AG10803 (cell line): ENCODE measurements around the gene FBF1.
"Not testable (repeated sequence)": the region's sequence is repeated elsewhere in the genome, so short reads cannot be mapped to it uniquely, and the experiment has no call there.

Experiments used
- DNase-seq: peaks from one replicate; pipeline ENCODE4 v3.0.0; 2010; ENCODE audit warnings: low read depth
- H3K4me3 ChIP-seq: 2 replicates; pipeline ENCODE4 v1.5.1; 2011; ENCODE audit warnings: mild to moderate bottlenecking, low read length, control low read depth
- TF ChIP-seq, protein P1 (sequence below): conservative IDR thresholded peaks from 2 replicates; pipeline ENCODE4 v1.5.1; 2011; ENCODE audit warnings: mild to moderate bottlenecking, low read length, control low read depth, inconsistent platforms

The FBF1 gene

DNA sequence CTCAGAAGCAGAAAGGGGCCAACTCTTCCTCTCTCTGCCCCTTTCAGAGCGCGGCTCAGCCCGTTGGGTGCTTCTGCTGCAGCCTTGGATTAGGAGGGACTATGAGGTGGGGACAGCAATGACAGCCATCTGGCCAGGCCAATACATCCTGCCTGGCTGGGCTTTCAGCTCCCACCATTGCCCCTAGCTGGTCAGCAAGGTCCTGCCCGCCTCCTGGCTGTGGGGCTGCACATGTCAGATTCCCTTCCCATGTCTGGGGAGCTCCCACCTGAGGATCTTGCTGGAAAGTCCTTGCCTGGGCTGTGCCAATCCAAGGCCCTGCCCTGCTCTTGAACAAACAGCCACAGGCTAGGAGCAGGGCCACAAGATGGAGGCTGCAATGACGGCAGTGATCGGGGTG, 52.4 kb downstream of the FBF1 start:
- DNase-seq, result no peak
- no peak overlapping the region for H3K4me3 ChIP-seq
- TF ChIP-seq, protein P1, sequence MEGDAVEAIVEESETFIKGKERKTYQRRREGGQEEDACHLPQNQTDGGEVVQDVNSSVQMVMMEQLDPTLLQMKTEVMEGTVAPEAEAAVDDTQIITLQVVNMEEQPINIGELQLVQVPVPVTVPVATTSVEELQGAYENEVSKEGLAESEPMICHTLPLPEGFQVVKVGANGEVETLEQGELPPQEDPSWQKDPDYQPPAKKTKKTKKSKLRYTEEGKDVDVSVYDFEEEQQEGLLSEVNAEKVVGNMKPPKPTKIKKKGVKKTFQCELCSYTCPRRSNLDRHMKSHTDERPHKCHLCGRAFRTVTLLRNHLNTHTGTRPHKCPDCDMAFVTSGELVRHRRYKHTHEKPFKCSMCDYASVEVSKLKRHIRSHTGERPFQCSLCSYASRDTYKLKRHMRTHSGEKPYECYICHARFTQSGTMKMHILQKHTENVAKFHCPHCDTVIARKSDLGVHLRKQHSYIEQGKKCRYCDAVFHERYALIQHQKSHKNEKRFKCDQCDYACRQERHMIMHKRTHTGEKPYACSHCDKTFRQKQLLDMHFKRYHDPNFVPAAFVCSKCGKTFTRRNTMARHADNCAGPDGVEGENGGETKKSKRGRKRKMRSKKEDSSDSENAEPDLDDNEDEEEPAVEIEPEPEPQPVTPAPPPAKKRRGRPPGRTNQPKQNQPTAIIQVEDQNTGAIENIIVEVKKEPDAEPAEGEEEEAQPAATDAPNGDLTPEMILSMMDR, result no peak

DNA sequence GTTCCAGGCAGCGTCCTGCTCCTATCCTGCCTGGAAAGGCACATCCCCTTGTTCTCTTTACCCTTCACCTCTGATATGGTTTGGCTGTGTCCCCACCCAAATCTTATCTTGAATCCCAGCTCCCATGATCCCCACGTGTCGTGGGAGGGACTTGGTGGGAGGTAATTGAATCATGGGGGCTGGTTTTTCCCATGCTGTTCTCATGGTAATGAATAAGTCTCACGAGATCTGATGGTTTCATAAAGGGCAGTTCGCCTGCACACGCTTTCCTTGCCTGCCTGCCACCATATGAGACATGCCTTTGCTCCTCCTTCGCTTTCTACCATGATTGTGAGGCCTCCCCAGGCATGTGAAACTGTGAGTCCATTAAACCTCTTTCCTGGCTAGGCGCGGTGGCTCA, 55.0 kb downstream of the FBF1 start:
- not testable (repeated sequence) for DNase-seq, H3K4me3 ChIP-seq

DNA sequence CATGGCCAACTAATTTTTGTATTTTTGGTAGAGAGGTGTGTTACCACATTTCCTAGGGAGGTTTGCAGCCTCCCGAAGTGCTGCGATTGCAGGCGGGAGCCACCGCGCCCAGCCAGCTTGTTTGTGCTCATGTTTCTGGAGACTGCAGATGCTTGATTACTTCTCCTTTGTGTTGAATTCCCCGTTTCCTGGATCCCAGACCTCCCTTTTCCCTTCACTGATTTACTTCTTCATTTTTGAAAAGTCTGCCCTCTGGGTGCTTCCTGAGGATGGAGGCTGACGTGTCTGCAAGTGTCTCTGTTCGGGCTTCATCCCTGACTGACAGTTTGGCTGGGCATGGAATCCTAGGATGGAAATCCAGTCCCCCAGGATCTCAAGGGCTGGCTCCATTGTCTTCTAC, 55.4 kb downstream of the FBF1 start:
- DNase-seq, result no peak
- no peak overlapping the region for H3K4me3 ChIP-seq
- TF ChIP-seq, protein P1, result no peak

DNA sequence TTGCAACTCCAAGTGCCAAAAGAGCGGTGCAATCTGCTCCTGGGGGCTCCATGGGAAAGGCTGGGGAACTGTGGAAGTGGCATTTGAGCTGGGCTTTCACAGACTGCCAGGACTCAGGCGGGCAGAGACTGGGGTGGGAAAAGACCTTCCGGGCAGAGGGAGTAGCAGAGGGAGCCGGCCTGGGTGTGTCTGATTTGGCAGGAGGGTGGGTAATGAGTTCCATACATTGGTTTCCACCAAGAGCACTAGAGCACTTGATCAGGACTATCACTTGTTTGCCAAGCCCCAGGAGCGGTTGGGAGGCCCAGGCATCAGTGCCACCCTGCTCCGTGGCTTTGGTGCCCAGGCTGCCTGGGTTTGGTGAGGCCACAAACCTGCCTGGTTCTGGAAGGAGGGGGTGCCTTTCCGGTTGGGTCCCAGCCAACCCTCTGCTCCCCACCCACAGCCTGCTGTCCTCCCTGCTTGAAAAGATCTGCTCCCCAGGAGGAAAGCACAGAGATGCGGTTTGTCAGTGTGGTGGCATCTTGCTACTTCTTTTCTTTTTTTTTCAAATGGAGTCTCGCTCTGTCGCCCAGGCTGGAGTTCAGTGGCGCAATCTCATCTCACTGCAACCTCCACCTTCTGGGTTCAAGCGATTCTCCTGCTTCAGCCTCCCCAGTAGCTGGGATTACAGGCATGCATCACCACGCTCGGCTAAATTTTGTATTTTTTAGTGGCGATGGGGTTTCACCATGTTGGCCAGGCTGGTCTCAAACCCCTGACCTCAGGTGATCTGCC, 59.0 kb downstream of the FBF1 start:
- TF ChIP-seq, protein P1, result no peak
- DNase-seq, result no peak
- no peak overlapping the region for H3K4me3 ChIP-seq

DNA sequence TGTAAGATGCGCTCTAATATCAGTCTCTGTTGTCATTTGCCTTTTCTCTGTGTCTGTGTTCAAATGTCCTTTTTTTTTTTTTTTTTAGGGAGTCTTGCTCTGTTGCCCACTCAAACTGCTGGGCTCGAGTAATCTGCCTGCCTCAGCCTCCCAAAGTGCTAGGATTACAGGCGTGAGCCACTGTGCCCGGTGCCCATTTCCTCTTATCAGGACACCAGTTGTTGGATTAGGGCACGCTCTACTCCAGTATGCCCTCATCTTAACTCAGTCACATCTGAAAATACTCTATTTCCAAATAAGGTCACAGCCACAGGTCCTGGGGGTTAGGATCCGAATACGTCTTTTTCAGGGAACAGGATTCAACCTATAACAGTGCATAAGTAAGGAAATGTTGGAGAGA, 60.6 kb downstream of the FBF1 start:
- DNase-seq, result no peak
- H3K4me3 ChIP-seq, result no peak overlapping the region
- TF ChIP-seq, protein P1, result no peak

DNA sequence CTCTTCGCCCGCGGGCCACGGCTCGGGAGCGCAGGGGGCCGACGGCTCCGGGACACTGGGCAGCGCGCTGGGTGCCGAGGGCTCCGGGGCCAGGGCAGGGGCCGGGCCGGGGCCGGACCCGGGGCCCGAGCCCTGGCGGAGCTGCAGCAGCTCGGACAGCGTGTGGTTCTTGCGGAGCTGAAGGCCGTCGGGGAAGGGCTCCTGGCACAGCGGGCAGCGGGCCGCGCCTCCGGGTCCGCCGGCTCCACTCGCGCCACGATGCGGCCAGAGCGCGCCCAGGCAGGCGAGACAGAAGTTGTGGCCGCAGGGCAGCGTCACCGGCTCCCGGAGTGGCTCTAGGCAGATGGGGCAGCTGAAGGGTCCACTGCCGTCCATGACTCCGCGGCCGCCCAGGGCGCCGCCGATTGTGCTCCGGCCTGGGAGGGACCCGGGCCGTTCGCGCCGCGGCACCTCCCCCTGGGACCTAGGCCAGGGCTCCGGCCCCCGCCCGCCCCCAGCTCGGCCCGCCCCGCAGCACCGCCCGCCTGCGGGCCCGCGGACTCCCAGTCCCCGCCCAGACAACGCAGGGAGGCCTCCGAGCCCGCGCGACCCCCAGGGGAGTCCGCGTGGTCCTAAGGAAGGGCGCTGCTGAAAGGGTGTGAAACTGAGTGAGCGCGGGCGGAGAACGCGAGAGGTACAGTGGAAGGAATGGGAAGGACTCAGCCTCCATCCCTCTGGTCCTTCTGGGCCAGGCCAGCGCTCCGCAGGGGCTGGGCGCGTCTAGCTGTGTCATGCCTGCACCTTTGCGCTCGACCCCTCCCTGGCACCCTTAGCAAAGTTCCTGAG, 62.5 kb downstream of the FBF1 start, which contains the start of gene TRIM47:
TRIM47 (minus strand) TSS at position 408 of the 825 bp plus-strand sequence; CDS start at position 375, 33 bp downstream.
- TF ChIP-seq, protein P1, result peak; percentile 29; the same call in 1 of the 2 replicates
- DNase-seq, result peak; percentile 37
- H3K4me3 ChIP-seq, result peak within 1 kb of the TSS; percentile 58

DNA sequence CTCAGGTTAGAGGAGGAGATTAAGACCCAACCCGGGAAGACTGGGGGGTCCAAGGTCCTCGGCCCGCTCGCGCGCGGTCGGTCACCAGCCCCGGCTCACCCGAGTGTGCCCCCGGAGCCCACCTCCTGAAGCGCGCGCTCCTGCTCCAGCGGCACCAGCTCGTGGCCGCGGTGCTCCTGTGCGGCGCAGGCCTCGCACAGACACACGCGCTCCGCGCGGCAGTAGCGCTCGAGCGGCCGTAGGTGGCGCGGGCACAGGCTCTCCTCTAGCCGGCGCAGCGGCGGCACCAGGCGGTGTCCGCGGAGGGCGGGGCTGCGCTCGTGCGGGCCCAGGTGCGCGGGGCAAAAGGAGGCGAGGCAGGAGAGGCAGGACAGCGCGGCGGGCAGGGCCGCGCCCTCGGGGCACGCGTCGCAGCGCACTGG, 63.1 kb downstream of the FBF1 start:
- DNase-seq, result peak; percentile 58
- TF ChIP-seq, protein P1, result peak; percentile 29
- peak overlapping the region; percentile 58 for H3K4me3 ChIP-seq
